Calu3 (cell line): ENCODE measurements around the gene CORO6. TPM values are rescaled to one million over a fixed set of nuclear protein-coding genes. Genes with fewer than 3 reads are reported as not detected.

Experiments used
- BruUV-seq: library from RNA; stranded (reverse); fragments of 400-500 nt; replicated peaks from 2 replicates; lab custom pipeline; 2021; lab: Mats Ljungman, UMichigan
- CTCF ChIA-PET: fragments of 300-600 bp; sonication (Branson Sonifier 250); formaldehyde crosslinking; loops from one replicate; lab custom pipeline; 2022; ENCODE audit warnings: antibody characterized with exemption; lab: Charles Lee
- DNase-seq: peaks from one replicate; pipeline ENCODE4 v3.0.0; 2022
- H3K27ac Mint-ChIP-seq: one replicate; pipeline ENCODE4 v1.8.0; 2022; ENCODE audit warnings: mixed read lengths; ENCODE audit not compliant: unreplicated experiment
- H3K27me3 Mint-ChIP-seq: one replicate; pipeline ENCODE4 v1.8.0; 2022; ENCODE audit warnings: mixed read lengths; ENCODE audit not compliant: unreplicated experiment
- H3K36me3 Mint-ChIP-seq: one replicate; pipeline ENCODE4 v1.8.0; 2022; ENCODE audit warnings: mild to moderate bottlenecking, moderate library complexity, mixed read lengths; ENCODE audit not compliant: insufficient read depth, unreplicated experiment
- H3K4me1 Mint-ChIP-seq: one replicate; pipeline ENCODE4 v1.8.0; 2022; ENCODE audit warnings: mild to moderate bottlenecking, low read depth, mixed read lengths; ENCODE audit not compliant: unreplicated experiment
- H3K4me3 Mint-ChIP-seq: one replicate; pipeline ENCODE4 v1.8.0; 2022; ENCODE audit warnings: mild to moderate bottlenecking, low read depth, moderate library complexity, mixed read lengths; ENCODE audit not compliant: unreplicated experiment
- H3K9me3 Mint-ChIP-seq: one replicate; pipeline ENCODE4 v1.8.0; 2022; ENCODE audit warnings: low read depth, mixed read lengths; ENCODE audit not compliant: unreplicated experiment
- intact Hi-C: fragments of 100-400 bp; cut with micrococcal nuclease; formaldehyde crosslinking; loops from one replicate; pipeline ENCODE4 v1.10.0; 2022; ENCODE audit not compliant: unreplicated experiment
- total RNA-seq: library from RNA; stranded (reverse); gene quantifications from 2 replicates; pipeline ENCODE4 v1.2.3, GENCODE V29; 2022
- TF ChIP-seq, protein P1 (sequence below): fragments of 200-600 bp; IDR thresholded peaks from one replicate; pipeline ENCODE4 v1.8.0; 2022; ENCODE audit warnings: antibody characterized with exemption; ENCODE audit not compliant: unreplicated experiment

The CORO6 gene
- total RNA-seq, 1 experiment from 2014 or later = 0.47 TPM

- H3K9me3 Mint-ChIP-seq = no peaks in the 10 kb centered on the region
- H3K27ac Mint-ChIP-seq = no peak overlapping the region
- intact Hi-C loops = no loop called here
- no peaks in the 10 kb centered on the region for H3K36me3 Mint-ChIP-seq
- TF ChIP-seq, protein P1, sequence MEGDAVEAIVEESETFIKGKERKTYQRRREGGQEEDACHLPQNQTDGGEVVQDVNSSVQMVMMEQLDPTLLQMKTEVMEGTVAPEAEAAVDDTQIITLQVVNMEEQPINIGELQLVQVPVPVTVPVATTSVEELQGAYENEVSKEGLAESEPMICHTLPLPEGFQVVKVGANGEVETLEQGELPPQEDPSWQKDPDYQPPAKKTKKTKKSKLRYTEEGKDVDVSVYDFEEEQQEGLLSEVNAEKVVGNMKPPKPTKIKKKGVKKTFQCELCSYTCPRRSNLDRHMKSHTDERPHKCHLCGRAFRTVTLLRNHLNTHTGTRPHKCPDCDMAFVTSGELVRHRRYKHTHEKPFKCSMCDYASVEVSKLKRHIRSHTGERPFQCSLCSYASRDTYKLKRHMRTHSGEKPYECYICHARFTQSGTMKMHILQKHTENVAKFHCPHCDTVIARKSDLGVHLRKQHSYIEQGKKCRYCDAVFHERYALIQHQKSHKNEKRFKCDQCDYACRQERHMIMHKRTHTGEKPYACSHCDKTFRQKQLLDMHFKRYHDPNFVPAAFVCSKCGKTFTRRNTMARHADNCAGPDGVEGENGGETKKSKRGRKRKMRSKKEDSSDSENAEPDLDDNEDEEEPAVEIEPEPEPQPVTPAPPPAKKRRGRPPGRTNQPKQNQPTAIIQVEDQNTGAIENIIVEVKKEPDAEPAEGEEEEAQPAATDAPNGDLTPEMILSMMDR = no peak
- no peaks in the 10 kb centered on the region for H3K27me3 Mint-ChIP-seq
- no peaks in the 10 kb centered on the region for H3K4me1 Mint-ChIP-seq
- no peak overlapping the region for H3K4me3 Mint-ChIP-seq
- BruUV-seq = no TSS peak
- DNase-seq = no peak
- CTCF ChIA-PET = no interaction called here
Observed at GRCh38 chr17:29650396-29650795, 27.7 kb upstream of the CORO6 start.

GRCh38 chr17:29649359-29649758, 26.6 kb upstream of the CORO6 start:
- TF ChIP-seq, protein P1 = no peak

DNA sequence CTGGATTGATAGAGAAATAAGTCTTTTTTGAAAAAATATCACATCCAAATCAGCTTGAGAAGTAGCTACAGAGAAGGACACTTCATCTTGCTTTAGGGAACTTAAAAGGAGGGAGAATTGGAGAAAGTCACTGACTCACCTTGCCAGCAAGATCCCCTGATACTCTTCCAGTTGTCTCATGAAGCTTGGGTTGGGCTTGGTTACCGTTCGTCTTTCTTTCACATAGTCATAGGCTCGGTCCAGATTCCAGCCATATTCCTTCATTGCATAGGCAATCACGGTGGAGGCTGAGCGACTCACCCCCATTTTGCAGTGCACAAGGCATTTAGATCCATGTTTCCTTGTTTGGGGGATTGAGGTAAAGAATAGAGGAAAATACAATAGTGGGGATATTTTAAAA, 25.3 kb upstream of the CORO6 start:
- BruUV-seq = no TSS peak
- H3K27ac Mint-ChIP-seq = no peak overlapping the region

More at GRCh38 chr17:29649359-29649758, 26.6 kb upstream of the CORO6 start:
- CTCF ChIA-PET = interaction anchor here (0.6 kb wide), 1 partner anchor 73 kb away, joined by 3 read pairs; no protein-coding TSS in a partner anchor
- Mint-ChIP-seq H3K4me3 (no peak overlapping the region), H3K27me3 (no peaks in the 10 kb centered on the region), H3K27ac (no peak overlapping the region), H3K36me3 (no peaks in the 10 kb centered on the region), H3K9me3 (no peaks in the 10 kb centered on the region), H3K4me1 (no peaks in the 10 kb centered on the region)
- DNase-seq = no peak
- no TSS peak for BruUV-seq
- intact Hi-C loops = no loop called here

DNA sequence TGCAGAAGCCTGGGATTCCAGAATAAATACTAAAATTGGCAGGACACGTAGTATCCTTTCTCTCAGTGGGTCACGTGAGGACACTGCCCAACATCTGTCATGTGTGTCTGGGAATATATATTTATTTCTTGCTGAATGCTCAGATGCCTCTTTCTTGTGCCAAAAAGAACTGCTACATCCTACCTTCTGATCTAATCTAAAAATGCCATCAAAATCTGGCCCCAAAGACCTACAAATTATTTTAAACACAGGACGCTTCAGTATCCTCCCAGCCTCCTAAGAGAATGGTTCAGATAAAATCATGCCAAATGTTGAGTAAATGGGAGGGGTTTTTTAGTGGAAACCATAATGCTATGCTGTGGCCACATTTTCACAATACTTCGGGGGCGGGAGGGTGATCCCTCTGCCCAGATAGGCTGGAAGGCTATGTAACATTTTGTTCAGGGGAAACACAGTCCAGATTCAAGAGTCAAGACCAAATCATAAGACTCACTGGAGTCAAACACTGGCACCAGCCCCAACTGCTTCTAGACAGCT, 22.9 kb upstream of the CORO6 start:
- no TSS peak for BruUV-seq

More for the DNA sequence above, 25.3 kb upstream of the CORO6 start:
- no peaks in the 10 kb centered on the region for H3K9me3 Mint-ChIP-seq
- no peaks in the 10 kb centered on the region for H3K4me1 Mint-ChIP-seq
- CTCF ChIA-PET = interaction anchor here (0.6 kb wide), 1 partner anchor 1837 kb away, joined by 6 read pairs; no protein-coding TSS in a partner anchor
- no peaks in the 10 kb centered on the region for H3K36me3 Mint-ChIP-seq
- TF ChIP-seq, protein P1 = no peak
- H3K4me3 Mint-ChIP-seq = no peak overlapping the region
- H3K27me3 Mint-ChIP-seq = no peaks in the 10 kb centered on the region
- DNase-seq = no peak
- intact Hi-C loops = no loop called here

More for the DNA sequence above, 22.9 kb upstream of the CORO6 start:
- Mint-ChIP-seq H3K4me1 (no peaks in the 10 kb centered on the region), H3K9me3 (no peaks in the 10 kb centered on the region), H3K27ac (no peak overlapping the region), H3K36me3 (no peaks in the 10 kb centered on the region), H3K27me3 (no peaks in the 10 kb centered on the region), H3K4me3 (no peak overlapping the region)
- intact Hi-C loops = no loop called here
- DNase-seq = no peak
- CTCF ChIA-PET = no interaction called here
- TF ChIP-seq, protein P1 = no peak
